Measurements from ENCODE around the gene RPTOR.

Gene RPTOR

GRCh38 chr17:80899402-80900268, 355.0 kb downstream of the RPTOR start:
- in situ Hi-C loops (cut with HindIII; ENCODE audit: low pct_ligation_motif_present, low pct_unique_long_range_greater_than_20kb, low sequenced_read_pairs), result no loop called here
- DNase-seq, result peak; percentile 55

- DNase-seq, result no peak
- in situ Hi-C loops (cut with HindIII; ENCODE audit: low pct_ligation_motif_present, low pct_unique_long_range_greater_than_20kb, low sequenced_read_pairs), result no loop called here
These were observed 356.7 kb downstream of the RPTOR start for GRCh38 chr17:80901319-80901718.

- in situ Hi-C loops (cut with HindIII; ENCODE audit: low pct_ligation_motif_present, low pct_unique_long_range_greater_than_20kb, low sequenced_read_pairs), result no loop called here
- DNase-seq, result no peak
These were observed 357.7 kb downstream of the RPTOR start for GRCh38 chr17:80902197-80902962.

- DNase-seq, result no peak
- in situ Hi-C loops (cut with HindIII; ENCODE audit: low pct_ligation_motif_present, low pct_unique_long_range_greater_than_20kb, low sequenced_read_pairs), result no loop called here
These were observed 358.4 kb downstream of the RPTOR start for GRCh38 chr17:80902963-80903611.

- no peak for DNase-seq
- in situ Hi-C loops (cut with HindIII; ENCODE audit: low pct_ligation_motif_present, low pct_unique_long_range_greater_than_20kb, low sequenced_read_pairs), result no loop called here
These were observed 359.6 kb downstream of the RPTOR start for GRCh38 chr17:80904036-80904753.

GRCh38 chr17:80905586-80906230, 361.1 kb downstream of the RPTOR start:
- DNase-seq, result no peak
- in situ Hi-C loops (cut with HindIII; ENCODE audit: low pct_ligation_motif_present, low pct_unique_long_range_greater_than_20kb, low sequenced_read_pairs), result no loop called here

GRCh38 chr17:80906364-80907259, 362.0 kb downstream of the RPTOR start:
- DNase-seq, result no peak
- in situ Hi-C loops (cut with HindIII; ENCODE audit: low pct_ligation_motif_present, low pct_unique_long_range_greater_than_20kb, low sequenced_read_pairs), result no loop called here

- no peak for DNase-seq
- in situ Hi-C loops (cut with HindIII; ENCODE audit: low pct_ligation_motif_present, low pct_unique_long_range_greater_than_20kb, low sequenced_read_pairs), result no loop called here
These were observed 362.6 kb downstream of the RPTOR start for GRCh38 chr17:80907281-80907680.

GRCh38 chr17:80908211-80908610, 363.6 kb downstream of the RPTOR start:
- DNase-seq, result no peak
- in situ Hi-C loops (cut with HindIII; ENCODE audit: low pct_ligation_motif_present, low pct_unique_long_range_greater_than_20kb, low sequenced_read_pairs), result no loop called here

GRCh38 chr17:80908776-80909175, 364.1 kb downstream of the RPTOR start:
- in situ Hi-C loops (cut with HindIII; ENCODE audit: low pct_ligation_motif_present, low pct_unique_long_range_greater_than_20kb, low sequenced_read_pairs), result no loop called here
- DNase-seq, result no peak

- in situ Hi-C loops (cut with HindIII; ENCODE audit: low pct_ligation_motif_present, low pct_unique_long_range_greater_than_20kb, low sequenced_read_pairs), result no loop called here
- no peak for DNase-seq
These were observed 365.0 kb downstream of the RPTOR start for GRCh38 chr17:80909635-80910034.

- in situ Hi-C loops (cut with HindIII; ENCODE audit: low pct_ligation_motif_present, low pct_unique_long_range_greater_than_20kb, low sequenced_read_pairs), result no loop called here
These were observed 365.4 kb downstream of the RPTOR start for GRCh38 chr17:80910043-80910442.

GRCh38 chr17:80912476-80912875, 367.8 kb downstream of the RPTOR start:
- in situ Hi-C loops (cut with HindIII; ENCODE audit: low pct_ligation_motif_present, low pct_unique_long_range_greater_than_20kb, low sequenced_read_pairs), result no loop called here
- no peak for DNase-seq

More at GRCh38 chr17:80910043-80910442, 365.4 kb downstream of the RPTOR start:
- DNase-seq, result no peak

- in situ Hi-C loops (cut with HindIII; ENCODE audit: low pct_ligation_motif_present, low pct_unique_long_range_greater_than_20kb, low sequenced_read_pairs), result no loop called here
- no peak for DNase-seq
These were observed 369.5 kb downstream of the RPTOR start for GRCh38 chr17:80913928-80914821.

GRCh38 chr17:80916246-80916645, 371.6 kb downstream of the RPTOR start:
- in situ Hi-C loops (cut with HindIII; ENCODE audit: low pct_ligation_motif_present, low pct_unique_long_range_greater_than_20kb, low sequenced_read_pairs), result no loop called here

More at GRCh38 chr17:80916246-80916645, 371.6 kb downstream of the RPTOR start:
- no peak for DNase-seq

Measured in ACHN (cell line).